ENCODE measurements around the gene MTCL1.

Gene MTCL1

GRCh38 chr18:8816816-8817215, 111.5 kb downstream of the MTCL1 start:
- no peak for DNase-seq

GRCh38 chr18:8818982-8819381, 113.6 kb downstream of the MTCL1 start:
- DNase-seq: no peak

- no peak for DNase-seq
Observed at GRCh38 chr18:8820396-8821082, 115.2 kb downstream of the MTCL1 start.

GRCh38 chr18:8821083-8821465, 115.7 kb downstream of the MTCL1 start:
- no peak for DNase-seq

- DNase-seq: no peak
Observed at GRCh38 chr18:8821531-8821930, 116.2 kb downstream of the MTCL1 start.

GRCh38 chr18:8822643-8823042, 117.3 kb downstream of the MTCL1 start:
- no peak for DNase-seq

GRCh38 chr18:8823530-8823929, 118.2 kb downstream of the MTCL1 start:
- DNase-seq: no peak

- DNase-seq: no peak
Observed at GRCh38 chr18:8824846-8825245, 119.5 kb downstream of the MTCL1 start.

GRCh38 chr18:8825273-8825672, 119.9 kb downstream of the MTCL1 start:
- DNase-seq: no peak

- DNase-seq: no peak
Observed at GRCh38 chr18:8825729-8826375, 120.5 kb downstream of the MTCL1 start.

GRCh38 chr18:8826514-8826913, 121.2 kb downstream of the MTCL1 start:
- no peak for DNase-seq

- DNase-seq: no peak
Observed at GRCh38 chr18:8826971-8827370, 121.6 kb downstream of the MTCL1 start.

- no peak for DNase-seq
Observed at GRCh38 chr18:8828300-8828699, 122.9 kb downstream of the MTCL1 start.

GRCh38 chr18:8828798-8829197, 123.4 kb downstream of the MTCL1 start:
- no peak for DNase-seq

GRCh38 chr18:8830067-8831060, 125.0 kb downstream of the MTCL1 start:
- DNase-seq: no peak

GRCh38 chr18:8831112-8831511, 125.8 kb downstream of the MTCL1 start:
- DNase-seq: no peak

- no peak for DNase-seq
Observed at GRCh38 chr18:8831531-8831930, 126.2 kb downstream of the MTCL1 start.

GRCh38 chr18:8833480-8833879, 128.1 kb downstream of the MTCL1 start:
- no peak for DNase-seq

GRCh38 chr18:8834881-8835280, 129.5 kb downstream of the MTCL1 start:
- peak; percentile 31 for DNase-seq

GRCh38 chr18:8835521-8835953, 130.2 kb downstream of the MTCL1 start:
- peak; percentile 40 for DNase-seq

- DNase-seq: peak; percentile 92
Observed at GRCh38 chr18:8839281-8839680, 133.9 kb downstream of the MTCL1 start.

- DNase-seq: no peak
Observed at GRCh38 chr18:8841781-8842485, 136.6 kb downstream of the MTCL1 start.

GRCh38 chr18:8842506-8842905, 137.2 kb downstream of the MTCL1 start:
- DNase-seq: no peak
